B cell (primary cell): ENCODE measurements around the gene ANKRD33B. TPM values are rescaled to one million over a fixed set of nuclear protein-coding genes. Genes with fewer than 3 reads are reported as not detected.

ENCODE experiments used
- ATAC-seq: fragments of 200-7000 bp; cut with Tn5 transposase; one replicate; pipeline ENCODE4 v1.10.0; 2021; ENCODE audit warnings: low read depth, mild to moderate bottlenecking, moderate number of reproducible peaks, moderate library complexity
- CTCF ChIA-PET: fragments of 350-600 bp; sonication (Branson Sonifier 250); formaldehyde crosslinking; loops from one replicate; lab custom pipeline; 2021; ENCODE audit warnings: antibody characterized with exemption, inconsistent platforms; lab: Charles Lee
- POLR2A ChIA-PET: fragments of 350-600 bp; sonication (Branson Sonifier 250); formaldehyde crosslinking; loops from one replicate; lab custom pipeline; 2021; ENCODE audit warnings: antibody characterized with exemption; lab: Charles Lee
- DNase-seq: peaks from one replicate; pipeline ENCODE4 v3.0.0; 2013
- H2AFZ ChIP-seq: 2 replicates; pipeline ENCODE4 v1.6.1; 2012; ENCODE audit warnings: mild to moderate bottlenecking, low read depth, low read length; ENCODE audit not compliant: insufficient read depth, poor library complexity, severe bottlenecking
- H3K27ac ChIP-seq, 2 donors: 1 replicate in 1 of 2; 2 replicates in 1 of 2; pipeline ENCODE4 v1.5.1; 2012 to 2013; ENCODE audit warnings: low read length in 2 of 2, mild to moderate bottlenecking in 2 of 2, moderate library complexity in 1 of 2
- H3K27me3 ChIP-seq, 4 experiments: fragments of 200-600 bp in 1 of 4; sonication (generic) in 1 of 4; replicated peaks in 1 of 4; 1 replicate in 2 of 4; 2 replicates in 2 of 4; pipeline versions ENCODE4 v1.6.1 to v1.7.0; 2013 to 2016; ENCODE audit warnings: low read length in 3 of 4, mild to moderate bottlenecking in 2 of 4, mixed read lengths in 1 of 4, moderate library complexity in 1 of 4; ENCODE audit not compliant: insufficient read depth in 4 of 4, control insufficient read depth in 3 of 4; ENCODE audit errors: control extremely low read depth in 1 of 4
- H3K36me3 ChIP-seq, 2 experiments: replicated peaks in 1 of 2; 1 replicate in 1 of 2; 2 replicates in 1 of 2; pipeline versions ENCODE4 v1.6.1 to v1.7.1; 2013; ENCODE audit warnings: low read length in 1 of 2; ENCODE audit not compliant: insufficient read depth in 2 of 2, control insufficient read depth in 1 of 2; ENCODE audit errors: control extremely low read depth in 1 of 2, extremely low read depth in 1 of 2
- H3K4me1 ChIP-seq, 2 donors: fragments of 200-600 bp in 1 of 2; sonication (generic) in 1 of 2; 1 replicate in 1 of 2; 2 replicates in 1 of 2; pipeline versions ENCODE4 v1.5.1 to v1.6.1; 2013 to 2017; ENCODE audit warnings: low read length in 2 of 2; ENCODE audit not compliant: control insufficient read depth in 2 of 2, insufficient read depth in 2 of 2
- H3K4me2 ChIP-seq: replicated peaks from 2 replicates; pipeline ENCODE3; 2012; ENCODE audit warnings: mild to moderate bottlenecking, low read depth, low read length; ENCODE audit not compliant: poor library complexity, severe bottlenecking
- H3K4me3 ChIP-seq, 5 experiments: fragments of 200-600 bp in 1 of 5; sonication (generic) in 1 of 5; 1 replicate in 3 of 5; 2 replicates in 2 of 5; pipeline versions ENCODE4 v1.5.1 to v1.7.0; 2011 to 2016; ENCODE audit warnings: low read length in 4 of 5, mild to moderate bottlenecking in 4 of 5, low read depth in 2 of 5, control low read depth in 1 of 5, moderate library complexity in 1 of 5; ENCODE audit not compliant: insufficient read depth in 1 of 5; ENCODE audit errors: control extremely low read depth in 1 of 5, extremely low read depth in 1 of 5
- H3K79me2 ChIP-seq: fragments of 200-600 bp; sonication (generic); one replicate; pipeline ENCODE4 v1.6.0; 2016; ENCODE audit warnings: low read length; ENCODE audit not compliant: control insufficient read depth, insufficient read depth
- H3K9ac ChIP-seq: fragments of 200-600 bp; sonication (generic); 2 replicates; pipeline ENCODE4 v1.6.1; 2017; ENCODE audit warnings: mild to moderate bottlenecking, low read length, moderate library complexity
- H3K9me3 ChIP-seq, 3 donors: one replicate each; pipeline versions ENCODE4 v1.6.1 to v1.7.1; 2013; ENCODE audit warnings: low read length in 2 of 3; ENCODE audit not compliant: control insufficient read depth in 2 of 3, insufficient read depth in 1 of 3; ENCODE audit errors: control extremely low read depth in 1 of 3
- H4K20me1 ChIP-seq: 2 replicates; pipeline ENCODE4 v1.6.0; 2012; ENCODE audit warnings: mild to moderate bottlenecking, low read length; ENCODE audit not compliant: insufficient read depth, control insufficient read depth, poor library complexity, severe bottlenecking
- H3K27ac Mint-ChIP-seq: one replicate; pipeline ENCODE4 v1.8.0; 2021; ENCODE audit warnings: mixed read lengths
- H3K27me3 Mint-ChIP-seq: one replicate; pipeline ENCODE4 v1.8.0; 2021; ENCODE audit warnings: mixed read lengths
- H3K4me1 Mint-ChIP-seq: one replicate; pipeline ENCODE4 v1.8.0; 2021; ENCODE audit warnings: mixed read lengths
- H3K4me3 Mint-ChIP-seq: one replicate; pipeline ENCODE4 v1.8.0; 2021; ENCODE audit warnings: mixed read lengths
- H3K9me3 Mint-ChIP-seq: one replicate; pipeline ENCODE4 v1.8.0; 2022; ENCODE audit warnings: mixed read lengths; ENCODE audit not compliant: insufficient read depth
- CTCF ChIP-seq: fragments of 200-600 bp; IDR thresholded peaks from one replicate; pipeline ENCODE4 v1.8.0; 2022; ENCODE audit warnings: antibody characterized with exemption, mild to moderate bottlenecking
- EZH2 ChIP-seq: IDR thresholded peaks from 2 replicates; pipeline ENCODE4 v1.6.1; 2012; ENCODE audit warnings: borderline replicate concordance, low read depth, mild to moderate bottlenecking, moderate library complexity, low read length; ENCODE audit not compliant: insufficient read depth, poor library complexity, severe bottlenecking
- WGBS: methylation state at CpG from one replicate; pipeline ENCODE4 v1.1.5; 2013; ENCODE audit warnings: missing lambda C conversion rate; ENCODE audit not compliant: insufficient coverage; 5-methylcytosine and 5-hydroxymethylcytosine counted together
- intact Hi-C: fragments of 100-400 bp; cut with micrococcal nuclease; formaldehyde crosslinking; loops from one replicate; pipeline ENCODE4 v1.10.0; 2022
- polyA plus RNA-seq: library from polyadenylated mRNA; depleted of rRNA; stranded (reverse); fragments of >200 nt; gene quantifications from 2 replicates; pipeline ENCODE4 v1.2.3, GENCODE V29; 2012
- total RNA-seq, 2 donors: library from RNA; stranded (reverse); fragments of 120-200 nt in 1 of 2; gene quantifications; 1 replicate in 1 of 2; 2 replicates in 1 of 2; pipeline versions ENCODE4 v1.2.3 to v1.2.4, GENCODE V29; 2013 to 2022

ANKRD33B gene
- total and polyA plus RNA-seq, 2 donors (not counting 1 experiment from before 2014, with no cell fraction given): 2.9 to 23.4 TPM

- H3K4me3 ChIP-seq: no peak overlapping the region
- H3K27ac Mint-ChIP-seq: peak overlapping the region; percentile 61
- POLR2A ChIA-PET: no interaction called here
- intact Hi-C loops: no loop called here
- H3K27me3 ChIP-seq: no peaks in the 10 kb centered on the region
- ATAC-seq (no peak), DNase-seq (no peak)
- H3K9ac ChIP-seq: no peak overlapping the region
- TF ChIP-seq CTCF (no peak), EZH2 (no peak)
- H3K4me1 ChIP-seq: peaks cover 25 to 30% of the 10 kb centered on the region in 2 donors
- H3K27ac ChIP-seq: no peak overlapping the region
- H3K4me3 Mint-ChIP-seq: peak overlapping the region; percentile 10
- peaks cover 0 to 7% (median 0%) of the 10 kb centered on the region in 3 donors for H3K9me3 ChIP-seq
- H3K36me3 ChIP-seq: peaks cover 0 to 11% of the 10 kb centered on the region in 2 experiments
- no peak overlapping the region for H2AFZ ChIP-seq
- peaks cover 68% of the 10 kb centered on the region for H3K79me2 ChIP-seq
- WGBS: 80% methylated on average over 6 of the region's 6 CpGs
- H3K4me2 ChIP-seq: no peak overlapping the region
- peaks cover 8% of the 10 kb centered on the region for H4K20me1 ChIP-seq
- H3K4me1 Mint-ChIP-seq: peaks cover 49% of the 10 kb centered on the region
- no peaks in the 10 kb centered on the region for H3K9me3 Mint-ChIP-seq
- CTCF ChIA-PET: interaction anchor here (0.6 kb wide), 1 partner anchor 47 kb away, joined by 3 read pairs; no protein-coding TSS in a partner anchor
- H3K27me3 Mint-ChIP-seq: no peaks in the 10 kb centered on the region
These were observed 81.8 kb downstream of the ANKRD33B start for GRCh38 chr5:10645671-10646070.

GRCh38 chr5:10647640-10648039 is 83.8 kb downstream of the ANKRD33B start:
- CTCF ChIA-PET: interaction anchor here (0.9 kb wide), 1 partner anchor 16 kb away, joined by 3 read pairs; no protein-coding TSS in a partner anchor
- Histone ChIP-seq H3K27me3 (no peaks in the 10 kb centered on the region), H3K4me3 (no peak overlapping the region), H3K4me1 (peaks cover 23 to 25% of the 10 kb centered on the region in 2 donors), H3K9ac (no peak overlapping the region), H3K36me3 (peaks cover 0 to 20% of the 10 kb centered on the region in 2 experiments), H4K20me1 (peaks cover 8% of the 10 kb centered on the region), H3K79me2 (peaks cover 68% of the 10 kb centered on the region), H3K27ac (no peak overlapping the region), H3K4me2 (no peak overlapping the region), H2AFZ (no peak overlapping the region), H3K9me3 (peaks cover 0 to 7% (median 0%) of the 10 kb centered on the region in 3 donors)
- Mint-ChIP-seq H3K27ac (no peak overlapping the region), H3K9me3 (no peaks in the 10 kb centered on the region), H3K4me3 (no peak overlapping the region), H3K4me1 (peaks cover 36% of the 10 kb centered on the region), H3K27me3 (no peaks in the 10 kb centered on the region)
- DNase-seq: no peak
- WGBS: 100% methylated on average over 1 of the region's 5 CpGs
- ATAC-seq: no peak
- TF ChIP-seq EZH2: no peak
- POLR2A ChIA-PET: no interaction called here
- intact Hi-C loops: no loop called here
